GM23248 (cell line): ENCODE results near the gene EML3. TPM values are rescaled to one million over a fixed set of nuclear protein-coding genes. Genes with fewer than 3 reads are reported as not detected.
"Not testable (repeated sequence)": the region's sequence is repeated elsewhere in the genome, so short reads cannot be mapped to it uniquely, and the experiment has no call there.

Experiments
- DNase-seq: peaks from one replicate; pipeline ENCODE4 v3.0.0-alpha.2; 2015
- H2AFZ ChIP-seq: fragments of 200-600 bp; sonication (generic); 2 replicates; pipeline ENCODE4 v1.6.1; 2016; ENCODE audit warnings: antibody characterized with exemption
- H3F3A ChIP-seq: fragments of 200-600 bp; sonication (generic); 2 replicates; pipeline ENCODE4 v1.6.1; 2016; ENCODE audit warnings: mild to moderate bottlenecking, antibody characterized with exemption, mixed run types; ENCODE audit not compliant: insufficient read depth
- H3K27ac ChIP-seq: fragments of 200-600 bp; sonication (generic); 2 replicates; pipeline ENCODE4 v1.5.1; 2016; ENCODE audit warnings: mild to moderate bottlenecking
- H3K27me3 ChIP-seq: fragments of 200-600 bp; sonication (generic); replicated peaks from 2 replicates; pipeline ENCODE4 v1.6.1; 2016; ENCODE audit warnings: mild to moderate bottlenecking; ENCODE audit not compliant: insufficient read depth
- H3K36me3 ChIP-seq: fragments of 200-600 bp; sonication (generic); 2 replicates; pipeline ENCODE4 v1.6.1; 2016; ENCODE audit warnings: low read depth, mild to moderate bottlenecking
- H3K4me1 ChIP-seq: fragments of 200-600 bp; sonication (generic); 2 replicates; pipeline ENCODE4 v1.6.1; 2016; ENCODE audit warnings: mild to moderate bottlenecking; ENCODE audit not compliant: insufficient read depth
- H3K4me2 ChIP-seq: fragments of 200-600 bp; sonication (generic); one replicate; pipeline ENCODE4 v1.6.1; 2016; ENCODE audit warnings: mild to moderate bottlenecking; ENCODE audit not compliant: unreplicated experiment
- H3K4me3 ChIP-seq: fragments of 200-600 bp; sonication (generic); 2 replicates; pipeline ENCODE4 v1.5.1; 2016; ENCODE audit warnings: mild to moderate bottlenecking
- H3K79me2 ChIP-seq: fragments of 200-600 bp; sonication (generic); 2 replicates; pipeline ENCODE4 v1.6.1; 2016; ENCODE audit warnings: mild to moderate bottlenecking; ENCODE audit not compliant: insufficient read depth
- H3K9ac ChIP-seq: fragments of 200-600 bp; sonication (generic); 2 replicates; pipeline ENCODE4 v1.6.1; 2016; ENCODE audit warnings: mild to moderate bottlenecking
- H3K9me2 ChIP-seq: fragments of 200-600 bp; sonication (generic); 2 replicates; pipeline ENCODE4 v1.6.1; 2016; ENCODE audit warnings: mixed run types, mild to moderate bottlenecking, moderate library complexity; ENCODE audit not compliant: insufficient read depth
- H3K9me3 ChIP-seq: fragments of 200-600 bp; sonication (generic); one replicate; pipeline ENCODE4 v1.6.1; 2017; ENCODE audit warnings: low read depth
- H4K20me1 ChIP-seq: fragments of 200-600 bp; sonication (generic); 2 replicates; pipeline ENCODE4 v1.6.0; 2016; ENCODE audit not compliant: insufficient read depth
- EZH2 ChIP-seq: fragments of 200-600 bp; sonication (generic); IDR thresholded peaks from 2 replicates; pipeline ENCODE4 v1.6.1; 2018; ENCODE audit warnings: antibody characterized with exemption, mild to moderate bottlenecking; ENCODE audit not compliant: insufficient read depth, poor library complexity, severe bottlenecking
- EZH2phosphoT487 ChIP-seq: fragments of 200-600 bp; sonication (generic); IDR thresholded peaks from 2 replicates; pipeline ENCODE4 v1.6.1; 2018; ENCODE audit warnings: antibody characterized with exemption, moderate library complexity, mild to moderate bottlenecking, low read depth; ENCODE audit not compliant: insufficient read depth
- whole genome bisulfite sequencing, 2 experiments: methylation state at CpG; one replicate each; pipeline ENCODE4 v1.1.6; 2015 to 2017; ENCODE audit warnings: low lambda C conversion rate in 2 of 2, low coverage in 1 of 2; ENCODE audit errors: missing lambda C conversion rate in 2 of 2; 5-methylcytosine and 5-hydroxymethylcytosine counted together
- in situ Hi-C: fragments of 300-500 bp; cut with MboI; formaldehyde crosslinking; loops from 2 replicates; pipeline ENCODE4 v1.15.0; 2020
- polyA plus RNA-seq: library from polyadenylated mRNA; unstranded; fragments of >200 nt; fragmentation: Nextera tagmentation; extraction: Ambion mirVana; gene quantifications from 2 replicates; pipeline ENCODE4 v1.2.1, GENCODE V29; 2016
- total RNA-seq: library from RNA; depleted of rRNA; stranded (reverse); fragments of >200 nt; shearing (Covaris generic); gene quantifications from 2 replicates; pipeline ENCODE4 v1.2.3, GENCODE V29; 2014

Gene EML3
- total and polyA plus RNA-seq, 2 experiments from 2014 or later: 34.8 to 47.2 TPM

DNA sequence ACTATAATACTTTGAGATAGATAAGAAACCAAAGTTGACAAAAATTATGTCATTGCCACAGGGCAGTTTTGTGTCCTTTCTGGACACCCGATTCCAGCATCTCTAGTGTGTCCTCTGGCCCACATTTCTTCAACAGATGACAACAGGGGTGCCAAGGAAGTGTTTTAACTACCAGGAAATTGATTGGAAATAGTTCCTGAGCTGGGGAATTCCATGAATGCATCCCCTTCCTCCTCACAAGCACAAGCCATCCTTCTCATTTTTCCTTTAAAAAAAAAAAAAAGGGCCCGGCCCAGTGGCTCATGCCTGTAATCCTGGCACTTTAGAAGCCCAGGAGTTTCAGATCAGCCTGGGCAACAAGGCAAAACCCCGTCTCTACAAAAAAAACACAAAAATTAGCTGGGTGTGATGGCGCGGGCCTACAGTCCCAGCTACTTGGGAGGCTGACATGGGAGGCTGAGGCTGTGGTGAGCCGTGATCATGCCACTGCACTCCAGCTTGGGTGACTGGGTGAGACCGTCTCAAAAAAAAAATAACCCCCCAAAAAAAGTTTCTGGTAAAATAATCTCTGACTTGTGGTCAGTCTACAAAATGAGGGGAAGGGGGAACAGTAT is 10.0 kb upstream of the EML3 start:
- TF ChIP-seq EZH2phosphoT487 (no peak), EZH2 (no peak)
- Histone ChIP-seq H3K4me2 (peak overlapping the region; percentile 40), H3F3A (peaks cover 62% of the 10 kb centered on the region), H3K9me3 (no peaks in the 10 kb centered on the region), H3K4me3 (peak overlapping the region; percentile 90), H3K9me2 (no peaks in the 10 kb centered on the region), H3K9ac (peak overlapping the region; percentile 81), H3K27ac (peak overlapping the region; percentile 98), H3K4me1 (peaks cover 18% of the 10 kb centered on the region), H3K79me2 (peaks cover 29% of the 10 kb centered on the region), H3K27me3 (no peaks in the 10 kb centered on the region), H2AFZ (peak overlapping the region; percentile 57), H3K36me3 (peaks cover 18% of the 10 kb centered on the region; the same call in 1 of the 2 replicates), H4K20me1 (no peaks in the 10 kb centered on the region)
- in situ Hi-C loops: no loop called here
- WGBS, 2 experiments: 77 to 80% methylated on average over 7 of the region's 7 CpGs
- no peak for DNase-seq

GRCh38 chr11:62621567-62622470 is 9.2 kb upstream of the EML3 start, which contains the start of gene B3GAT3:
Gene B3GAT3 (minus strand): TSS chr11:62621986. CDS start chr11:62621947, 39 bp downstream.
- Histone ChIP-seq H3K27ac (peak within 1 kb of the TSS; percentile 98), H3F3A (peaks cover 57% of the 10 kb centered on the region), H3K27me3 (no peaks in the 10 kb centered on the region), H3K4me3 (peak within 1 kb of the TSS; percentile 90), H2AFZ (peak within 1 kb of the TSS; percentile 84), H4K20me1 (no peaks in the 10 kb centered on the region), H3K4me2 (peak within 1 kb of the TSS; percentile 90), H3K79me2 (peaks cover 29% of the 10 kb centered on the region), H3K9me3 (no peaks in the 10 kb centered on the region), H3K4me1 (peaks cover 18% of the 10 kb centered on the region), H3K36me3 (peaks cover 12% of the 10 kb centered on the region; the same call in 1 of the 2 replicates), H3K9ac (peak within 1 kb of the TSS; percentile 81), H3K9me2 (no peaks in the 10 kb centered on the region)
- DNase-seq: peak; percentile 99
- WGBS, 2 experiments: 2 to 3% methylated on average over 58 to 65 of the region's 77 CpGs
- in situ Hi-C loops: no loop called here
- TF ChIP-seq EZH2 (no peak), EZH2phosphoT487 (no peak)

DNA sequence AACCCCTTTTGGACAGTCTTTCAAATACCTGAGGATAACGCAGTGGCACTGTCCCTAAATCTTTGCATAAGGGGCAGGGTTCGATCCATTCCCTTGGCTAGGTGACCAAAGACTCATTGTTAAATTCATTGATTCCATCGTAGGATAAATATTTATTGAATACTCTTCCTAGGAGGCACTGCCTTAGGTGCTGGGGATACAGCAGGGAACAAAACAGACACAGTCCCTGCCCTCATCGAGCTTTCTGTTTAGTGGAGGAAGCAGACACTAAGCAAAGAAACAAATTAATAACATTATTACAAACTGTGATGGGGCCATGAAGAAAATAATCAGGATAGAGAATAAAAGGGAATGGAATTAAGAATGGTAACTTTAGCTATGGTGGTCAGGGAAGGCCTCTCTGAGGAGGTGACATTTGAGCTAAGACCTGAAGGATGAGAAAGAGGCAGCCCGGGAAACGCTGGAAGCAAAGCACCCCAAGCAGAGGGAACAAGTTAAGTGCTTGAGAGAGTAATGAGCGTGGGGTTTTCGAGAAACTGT is 8.5 kb upstream of the EML3 start:
- TF ChIP-seq EZH2: no peak
- no peak for TF ChIP-seq EZH2phosphoT487
- WGBS, 2 experiments: 28% methylated on average over 8 of the region's 8 CpGs
- Histone ChIP-seq H3K9me3 (no peaks in the 10 kb centered on the region), H3K36me3 (peaks cover 6% of the 10 kb centered on the region; the same call in 1 of the 2 replicates), H4K20me1 (no peaks in the 10 kb centered on the region), H3K27ac (peak overlapping the region; percentile 98), H3K4me3 (peak overlapping the region; percentile 90), H3K9ac (peak overlapping the region; percentile 81), H3K79me2 (peaks cover 29% of the 10 kb centered on the region), H3K4me1 (peaks cover 18% of the 10 kb centered on the region), H2AFZ (peak overlapping the region; percentile 84), H3K4me2 (peak overlapping the region; percentile 90), H3F3A (peaks cover 50% of the 10 kb centered on the region), H3K27me3 (no peaks in the 10 kb centered on the region), H3K9me2 (no peaks in the 10 kb centered on the region)
- DNase-seq: no peak
- in situ Hi-C loops: no loop called here

DNA sequence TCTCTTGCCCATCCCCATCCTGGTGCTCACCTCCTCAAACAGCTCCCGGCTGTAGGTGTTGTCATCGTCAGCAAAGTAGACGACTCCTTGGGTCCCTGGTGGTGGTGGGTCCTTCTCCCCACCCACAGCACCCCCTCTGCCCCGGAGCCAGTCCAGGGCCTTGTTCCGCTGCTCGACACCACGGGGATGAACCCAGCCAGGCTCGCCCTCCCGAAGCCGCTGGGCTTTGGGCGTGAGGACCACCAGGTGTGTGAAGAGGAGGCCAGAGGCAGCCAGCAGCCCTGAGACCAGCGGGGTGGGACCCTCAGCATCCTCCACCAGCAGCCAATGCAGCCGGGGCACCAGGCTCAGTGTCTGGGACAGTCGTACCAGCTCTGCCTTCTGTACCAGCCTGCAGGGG is 4.4 kb upstream of the EML3 start:
- H3K9ac ChIP-seq, H3K9me3 ChIP-seq, H3K27me3 ChIP-seq, H3K36me3 ChIP-seq, H3K4me3 ChIP-seq, H2AFZ ChIP-seq, DNase-seq, H3K4me2 ChIP-seq, H3K27ac ChIP-seq, in situ Hi-C loops, H3K9me2 ChIP-seq, H4K20me1 ChIP-seq: not testable (repeated sequence)
- Histone ChIP-seq H3F3A (peaks cover 20% of the 10 kb centered on the region), H3K79me2 (peaks cover 29% of the 10 kb centered on the region), H3K4me1 (peaks cover 14% of the 10 kb centered on the region; the same call in 1 of the 2 replicates)
- WGBS, 2 experiments: 91 to 93% methylated on average over 13 to 14 of the region's 14 CpGs
